ENCODE data around the gene SMARCE1.

SMARCE1 gene

DNA sequence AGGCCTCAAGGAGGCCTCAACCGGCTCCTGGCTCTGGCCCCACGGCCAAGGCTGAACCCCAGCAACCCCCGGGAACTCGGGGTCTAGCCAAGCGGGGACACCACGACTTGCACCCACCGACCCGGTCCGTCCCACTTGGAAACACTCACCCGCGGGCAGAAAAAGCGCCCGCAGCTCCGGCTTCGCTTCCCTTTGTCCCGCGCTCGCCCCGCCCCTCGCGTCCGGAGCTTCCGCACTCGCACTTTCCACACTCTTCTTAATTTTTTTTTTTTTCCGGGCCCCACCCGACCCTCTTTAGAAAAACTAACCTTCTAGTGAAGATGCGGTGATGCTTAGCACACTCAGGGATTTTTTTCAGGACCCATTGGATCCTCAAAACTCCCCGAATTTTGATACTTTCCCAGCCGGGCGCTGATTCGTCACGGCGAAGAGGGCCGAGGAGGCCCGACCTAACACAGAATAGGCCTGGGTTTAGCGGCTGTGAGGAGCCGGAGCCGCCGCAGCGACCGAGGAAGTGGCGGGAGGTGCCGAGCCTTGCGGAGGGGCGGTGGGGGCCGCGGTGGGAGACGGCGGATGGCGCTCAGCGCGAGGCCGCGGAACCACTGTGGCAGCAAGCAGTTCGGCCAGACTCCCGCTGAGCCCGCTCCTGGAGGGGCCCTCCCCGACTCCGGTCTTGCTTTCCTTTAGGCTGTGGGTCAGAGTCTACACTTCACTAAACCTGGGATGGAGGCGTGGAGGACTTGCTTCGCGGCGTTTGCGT is at the start of gene SMARCE1:
Gene SMARCE1 (minus strand): TSS at position 195 of the 760 bp plus-strand sequence. CDS start 2,016 bp downstream, outside the sequence.
- intact Hi-C loops (cut with DNase I): no loop called here
- DNase-seq: peak; percentile 25 to 85 (median 66)

DNA sequence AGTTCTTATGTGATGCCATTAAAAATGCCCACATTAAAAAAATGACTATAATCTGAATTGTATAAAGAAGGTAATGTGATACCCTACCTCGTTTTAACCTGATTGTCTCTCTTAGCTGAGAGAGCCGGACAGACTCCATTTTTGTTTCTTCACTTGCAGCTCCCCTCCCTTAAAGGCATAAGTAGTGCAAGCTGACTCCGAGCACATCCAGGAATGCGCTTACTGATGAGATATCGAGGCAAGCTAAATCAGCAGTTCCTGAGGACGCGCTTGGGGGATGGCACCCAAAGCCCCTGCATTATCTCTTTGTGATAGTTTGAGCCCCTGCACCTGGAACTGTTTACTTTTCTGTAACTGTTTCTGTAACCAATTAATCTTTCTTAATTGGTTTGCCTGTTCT is 49.7 kb upstream of the SMARCE1 start:
- DNase-seq: no peak
- intact Hi-C loops (cut with DNase I): no loop called here

DNA sequence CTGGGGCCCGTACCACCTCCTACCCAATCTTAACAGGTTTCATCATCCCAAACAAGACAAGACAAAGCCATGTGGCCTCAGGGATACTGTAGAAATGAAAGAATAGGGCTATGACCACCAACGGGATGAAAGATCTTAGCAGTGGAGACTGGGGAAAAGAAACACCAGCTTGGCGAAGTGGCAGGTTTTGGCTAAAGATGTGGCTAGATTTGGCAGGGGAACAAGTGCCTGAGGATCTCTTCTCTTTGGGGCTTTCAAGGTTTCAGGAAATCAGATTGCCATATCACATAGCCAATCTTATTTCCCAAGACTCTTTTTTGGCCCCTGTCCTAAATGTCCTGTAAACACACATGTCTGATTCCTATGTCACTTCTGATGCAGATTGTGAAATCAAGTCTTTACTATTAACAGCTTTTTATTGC is 49.0 kb upstream of the SMARCE1 start:
- DNase-seq: no peak
- intact Hi-C loops (cut with DNase I): no loop called here

DNA sequence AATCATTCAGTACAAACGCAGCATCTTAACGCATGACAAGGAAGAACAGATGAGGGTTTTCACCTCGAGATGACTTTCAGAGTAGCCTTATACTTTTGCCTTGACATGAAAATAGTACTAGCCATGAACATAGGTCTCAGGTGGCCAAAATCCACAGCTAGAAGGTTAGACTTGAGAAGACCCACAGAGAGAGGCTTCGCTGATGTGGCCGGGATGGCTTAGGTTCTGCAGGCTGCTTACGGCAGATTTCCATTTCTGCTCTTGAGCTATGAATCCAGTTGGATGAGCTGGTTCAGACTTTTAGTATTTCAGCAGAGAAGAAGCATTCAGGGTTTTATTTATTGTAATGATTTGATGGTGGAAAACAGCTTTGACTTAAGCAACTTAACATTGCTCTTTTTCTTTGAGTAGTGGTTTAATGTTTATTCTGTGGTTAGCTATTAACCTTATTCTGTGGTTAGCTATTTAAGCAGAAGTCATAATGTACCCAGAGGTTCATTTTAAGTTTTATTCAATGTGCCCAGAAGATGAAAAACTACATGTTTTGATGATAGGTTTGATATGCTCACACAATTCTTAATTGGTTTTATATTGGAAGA is 48.4 kb upstream of the SMARCE1 start:
- DNase-seq: no peak
- intact Hi-C loops (cut with DNase I): no loop called here

DNA sequence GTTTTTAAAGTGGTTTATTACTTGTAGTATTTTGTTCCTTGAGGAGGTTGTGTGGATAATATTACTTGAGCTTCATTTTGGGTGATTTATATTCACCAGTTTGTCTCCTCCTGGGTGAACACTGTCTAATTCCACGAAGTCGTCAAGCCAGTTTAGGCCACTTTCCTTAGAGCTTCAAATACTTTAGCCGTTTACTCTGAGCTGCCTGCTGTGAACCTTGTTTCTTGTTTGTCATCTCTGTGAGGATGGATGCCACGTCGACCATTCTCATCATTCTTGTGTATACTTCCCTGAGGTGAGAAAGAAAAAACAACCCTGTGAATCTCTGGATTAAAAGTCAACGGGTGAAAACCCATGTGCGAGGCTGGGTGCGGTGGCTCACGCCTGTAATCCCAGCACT is 47.0 kb upstream of the SMARCE1 start:
- intact Hi-C loops (cut with DNase I): no loop called here

DNA sequence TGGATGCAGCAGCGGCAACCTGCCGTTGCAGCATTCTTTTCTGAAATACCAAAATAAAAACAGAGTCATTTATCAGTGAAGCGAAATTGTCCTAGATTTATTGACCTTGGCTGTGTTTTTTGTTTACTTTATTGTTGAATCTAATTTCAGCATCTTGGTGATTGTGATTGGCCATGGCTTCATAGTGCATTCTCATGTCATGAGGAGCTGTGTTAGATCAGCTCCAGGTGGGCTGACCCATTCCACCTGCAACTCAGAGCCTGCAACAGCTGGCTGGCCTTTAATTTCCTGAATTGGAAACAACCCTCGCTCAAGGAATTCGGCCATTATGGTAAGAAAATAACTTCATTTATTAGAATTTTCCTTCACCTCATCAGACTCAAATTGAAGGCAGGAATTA is 39.5 kb upstream of the SMARCE1 start:
- no peak for DNase-seq
- intact Hi-C loops (cut with DNase I): no loop called here

More for the DNA sequence above, 47.0 kb upstream of the SMARCE1 start:
- no peak for DNase-seq

DNA sequence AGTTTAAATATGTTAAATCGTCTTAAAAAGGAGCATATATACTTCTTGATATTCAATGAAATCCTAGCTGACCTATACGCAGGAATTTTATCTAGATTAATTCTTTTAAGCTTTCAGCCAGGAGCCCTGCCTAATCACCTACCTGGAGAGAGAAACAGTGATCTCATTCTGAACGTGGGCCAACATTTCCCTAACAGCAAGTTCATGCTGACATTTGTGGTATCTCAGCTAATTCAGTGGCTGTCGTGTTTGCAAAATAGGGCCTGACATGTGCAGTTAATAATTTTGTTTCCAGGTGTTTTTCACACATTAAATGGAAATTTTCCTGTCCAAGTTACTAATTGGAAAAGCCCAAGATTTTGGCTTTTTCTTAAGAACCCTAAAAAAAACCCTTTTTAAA is 38.6 kb upstream of the SMARCE1 start:
- peak in 9 of 42 donors; percentile 6 to 68 (median 27) for DNase-seq
- intact Hi-C loops (cut with DNase I): no loop called here

DNA sequence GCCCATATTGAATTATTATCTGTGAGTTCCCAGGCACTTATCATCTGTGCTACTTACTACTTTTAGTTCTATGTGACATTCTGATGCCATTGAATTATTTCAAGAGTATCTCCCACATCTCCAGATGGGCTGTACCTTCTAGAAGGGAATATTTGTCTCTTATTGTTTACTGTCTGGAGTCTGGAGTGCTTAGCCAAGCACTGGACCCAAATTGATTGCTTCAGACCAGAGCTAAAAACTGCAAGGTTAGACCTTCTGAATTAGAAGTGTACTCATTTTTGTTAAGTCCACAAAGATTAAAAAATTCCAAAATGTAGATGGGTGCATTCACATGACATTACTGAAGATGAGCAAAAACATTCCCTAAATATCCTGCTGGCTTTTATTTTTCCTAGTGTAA is 33.4 kb upstream of the SMARCE1 start:
- DNase-seq: no peak
- intact Hi-C loops (cut with DNase I): no loop called here

DNA sequence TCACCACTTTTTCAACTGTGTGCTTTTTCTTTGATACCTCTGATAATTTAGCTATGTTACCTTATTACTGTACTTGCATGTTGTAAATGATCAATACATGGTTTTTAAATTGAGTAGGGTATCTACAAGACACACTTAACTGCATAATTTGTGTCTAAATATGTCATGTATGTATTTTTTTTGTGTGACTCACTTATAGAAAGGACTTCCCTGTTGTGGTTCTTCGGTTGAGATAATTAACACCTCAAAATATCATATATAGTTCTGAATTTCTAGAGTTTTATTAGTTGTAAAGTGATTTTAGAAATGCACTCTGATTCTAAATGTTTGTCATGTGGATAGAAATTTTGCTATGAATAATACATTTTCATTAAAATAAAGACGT is 31.9 kb upstream of the SMARCE1 start:
- intact Hi-C loops (cut with DNase I): no loop called here
- no peak for DNase-seq

DNA sequence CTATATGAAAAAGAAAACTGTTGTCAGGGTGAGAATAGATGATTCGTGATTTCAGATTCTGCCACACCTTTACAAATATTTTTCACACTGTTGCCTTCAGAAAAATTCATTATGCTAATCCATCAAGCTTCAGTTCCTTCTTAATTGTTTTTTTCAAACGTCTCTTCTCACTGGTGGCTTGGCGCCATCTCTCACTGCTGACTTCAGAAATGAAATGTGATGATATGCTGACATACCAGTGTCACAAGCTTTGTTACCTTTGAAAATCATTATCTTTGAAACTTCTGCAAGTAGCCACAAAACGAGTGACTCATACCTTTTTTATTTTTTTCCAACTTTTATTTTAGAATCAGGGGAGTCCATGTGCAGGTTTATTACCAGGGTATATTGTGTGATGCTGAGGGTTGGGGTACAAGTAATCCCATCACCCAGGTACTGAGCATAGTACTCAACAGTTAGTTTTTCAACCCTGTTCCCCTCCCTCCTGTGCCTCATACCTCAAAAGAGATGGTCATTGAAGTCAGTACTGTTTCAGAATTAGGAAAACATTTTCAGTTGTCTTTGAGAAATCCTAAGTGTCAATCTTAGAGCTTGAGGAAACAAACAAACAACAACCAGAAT is 31.4 kb upstream of the SMARCE1 start:
- no peak for DNase-seq
- intact Hi-C loops (cut with DNase I): no loop called here

DNA sequence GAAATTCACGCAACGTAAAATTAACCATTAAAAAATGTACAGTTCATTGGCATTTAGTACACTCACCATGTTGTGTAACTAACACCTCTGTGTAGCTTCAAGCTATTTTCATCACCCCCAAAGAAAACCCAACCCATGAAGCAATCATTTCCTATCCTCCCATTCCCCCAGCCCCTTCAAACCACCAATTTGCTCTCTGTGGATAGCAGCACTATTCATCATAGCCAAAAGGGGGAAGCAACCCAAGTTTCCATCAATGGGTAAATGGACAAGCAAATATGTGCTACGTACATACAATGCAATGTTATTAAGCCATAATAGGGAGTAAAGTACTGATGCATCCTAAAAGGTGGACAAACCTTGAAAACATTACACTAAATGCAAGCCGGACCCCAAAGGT is 28.3 kb upstream of the SMARCE1 start:
- no peak for DNase-seq
- intact Hi-C loops (cut with DNase I): no loop called here

DNA sequence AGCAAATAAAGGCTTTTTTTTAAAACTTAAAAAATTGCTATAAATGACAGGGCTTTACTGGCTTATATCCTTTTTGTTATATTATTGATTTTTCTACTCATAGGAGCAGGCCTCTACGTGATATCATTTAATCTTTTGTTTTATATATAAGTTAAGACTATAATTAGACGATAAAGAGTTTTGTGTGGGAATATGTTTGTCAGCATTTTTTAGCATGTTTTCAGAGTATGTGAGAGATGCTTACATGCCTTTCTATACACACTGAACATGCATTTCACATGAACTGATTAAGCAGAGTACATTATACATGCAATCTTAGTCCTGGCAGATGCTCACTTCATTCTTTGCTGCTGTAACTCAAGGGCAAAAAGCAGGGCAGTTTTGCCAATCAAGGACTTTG is 25.0 kb upstream of the SMARCE1 start:
- no peak for DNase-seq
- intact Hi-C loops (cut with DNase I): no loop called here

DNA sequence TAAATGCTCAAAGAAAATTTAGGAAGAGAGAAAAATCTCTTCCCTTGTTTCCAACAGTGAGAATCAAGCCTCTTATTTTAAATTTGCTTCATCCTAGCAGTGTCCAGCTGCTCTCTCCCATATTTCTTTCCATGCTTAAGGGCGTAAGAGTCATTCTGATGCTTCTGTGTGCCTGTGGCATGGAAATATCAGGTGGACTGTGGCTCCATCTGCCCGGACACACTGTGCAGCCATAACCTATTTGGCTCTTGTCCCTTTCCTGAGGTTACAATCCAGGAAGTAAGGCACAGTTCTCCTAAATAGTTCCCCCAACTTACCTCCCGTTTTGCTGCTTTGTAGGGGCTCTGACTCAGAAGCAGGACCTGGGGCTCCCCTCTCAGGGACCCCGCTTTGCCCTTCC is 23.7 kb upstream of the SMARCE1 start:
- intact Hi-C loops (cut with DNase I): no loop called here
- no peak for DNase-seq

DNA sequence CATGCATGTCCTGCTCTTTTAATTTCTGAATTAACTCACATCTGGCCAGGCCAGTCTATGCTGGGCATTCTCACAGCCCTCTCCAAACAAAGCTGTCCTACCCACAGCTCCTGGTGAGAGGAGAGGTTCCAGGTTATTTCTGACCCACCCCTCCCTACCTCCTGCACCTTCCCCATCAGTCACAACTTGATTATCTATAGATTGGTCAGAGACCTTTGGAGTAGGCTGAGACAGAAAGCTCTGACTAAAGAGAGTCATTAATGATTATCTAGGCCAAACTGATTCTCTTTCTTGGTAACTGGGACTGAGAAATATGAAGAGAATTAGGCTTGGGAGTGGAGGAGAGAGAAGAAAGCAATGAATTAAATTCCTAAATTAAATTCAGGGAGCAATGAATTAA is 18.7 kb upstream of the SMARCE1 start:
- intact Hi-C loops (cut with DNase I): no loop called here
- DNase-seq: no peak

DNA sequence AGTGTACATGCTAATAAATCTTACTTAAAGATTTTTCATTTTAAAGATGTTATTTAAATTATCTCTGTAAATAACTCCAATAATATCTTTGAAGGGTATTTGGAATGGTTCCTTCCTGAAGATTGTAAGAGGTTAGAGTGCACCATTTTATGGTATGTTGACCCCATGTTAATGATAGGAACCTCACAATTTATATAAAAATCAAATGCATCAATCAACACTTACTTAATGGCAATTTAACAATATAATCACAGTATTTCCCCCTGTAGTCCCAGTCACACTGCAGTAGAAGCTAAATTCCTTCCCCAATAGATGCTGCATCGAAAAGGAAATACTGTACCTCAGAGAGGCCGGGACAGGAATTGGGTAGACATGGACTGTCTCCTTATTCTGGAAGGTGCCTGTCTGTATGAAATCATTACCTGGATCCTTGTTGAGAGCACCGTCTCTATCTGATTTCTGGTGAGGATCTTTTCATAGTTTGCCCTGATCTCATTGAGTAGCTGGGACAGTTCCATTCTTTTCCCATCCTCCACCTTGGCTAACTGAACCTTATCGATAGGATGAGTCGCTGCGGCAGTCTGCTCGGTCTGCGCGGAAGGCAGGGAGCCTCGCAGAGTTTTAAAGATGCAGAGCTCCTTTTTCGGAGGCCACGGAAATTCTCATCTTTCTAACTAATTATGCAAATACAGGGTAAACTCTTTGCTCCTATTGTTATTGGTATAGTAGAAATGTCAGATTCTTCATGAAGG is 17.1 kb upstream of the SMARCE1 start, which contains the start of gene KRT222:
Gene KRT222 (minus strand): TSS at position 596 of the 752 bp plus-strand sequence. CDS start 78 bp downstream, at position 518.
- peak in 38 of 42 donors; percentile 14 to 78 (median 44) for DNase-seq
- intact Hi-C loops (cut with DNase I): no loop called here

DNA sequence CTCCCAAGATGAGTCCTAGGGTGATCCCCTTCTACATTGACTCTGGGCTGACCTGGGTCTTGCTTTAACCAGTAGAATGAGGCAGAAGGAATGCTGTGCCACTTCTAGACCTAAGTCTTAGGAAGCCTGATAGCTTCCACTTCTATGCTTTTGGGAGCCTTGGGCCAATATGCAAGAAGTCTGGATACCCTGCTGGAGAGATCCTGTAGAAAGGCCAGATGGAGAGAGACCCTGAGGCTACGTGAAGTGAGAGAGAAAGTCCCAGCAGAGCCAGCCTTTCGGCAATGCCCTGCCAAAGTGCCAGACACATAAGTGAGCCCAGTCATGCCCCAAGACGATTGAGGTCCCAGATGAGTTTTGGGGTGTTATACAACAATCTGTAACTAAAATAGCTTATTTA is 15.6 kb upstream of the SMARCE1 start:
- intact Hi-C loops (cut with DNase I): no loop called here
- DNase-seq: no peak

DNA sequence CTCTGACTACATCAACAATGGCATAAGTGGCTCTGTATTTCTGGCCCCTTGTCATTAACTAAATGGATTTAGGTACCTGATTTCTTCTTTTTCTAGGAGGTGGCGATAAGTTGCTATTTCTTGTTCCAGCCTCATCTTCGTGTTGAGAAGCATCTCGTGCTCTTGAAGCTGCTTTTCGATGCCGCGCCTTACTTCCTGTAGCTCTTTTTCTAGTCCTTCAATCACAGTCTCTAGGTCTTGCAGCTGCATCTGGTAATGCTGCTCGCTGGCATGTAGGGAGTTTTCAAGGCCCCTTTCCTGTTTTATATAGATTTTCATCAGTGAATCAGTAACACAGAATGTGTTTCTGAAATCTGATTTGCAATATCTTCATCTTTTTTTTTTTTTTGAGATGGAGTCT is 12.3 kb upstream of the SMARCE1 start:
- no peak for DNase-seq
- intact Hi-C loops (cut with DNase I): no loop called here

DNA sequence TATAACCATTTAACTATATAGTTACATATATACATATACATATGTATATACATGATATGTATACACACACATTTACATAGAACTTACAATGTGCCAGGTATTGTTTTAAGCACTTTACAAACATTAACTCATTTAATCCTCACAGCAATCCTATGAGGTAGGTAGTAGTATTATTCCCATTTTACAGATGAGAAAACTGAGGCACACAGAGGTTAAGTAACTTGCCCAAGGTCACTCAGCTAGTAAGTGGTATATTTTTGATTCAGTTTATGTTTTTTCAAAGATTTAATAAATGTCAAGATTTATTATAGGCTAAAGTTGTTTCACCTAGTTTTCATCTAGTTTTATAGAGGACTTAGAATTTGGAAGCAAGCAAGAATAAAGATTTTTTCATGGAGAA is 10.8 kb upstream of the SMARCE1 start:
- intact Hi-C loops (cut with DNase I): no loop called here
- DNase-seq: no peak

DNA sequence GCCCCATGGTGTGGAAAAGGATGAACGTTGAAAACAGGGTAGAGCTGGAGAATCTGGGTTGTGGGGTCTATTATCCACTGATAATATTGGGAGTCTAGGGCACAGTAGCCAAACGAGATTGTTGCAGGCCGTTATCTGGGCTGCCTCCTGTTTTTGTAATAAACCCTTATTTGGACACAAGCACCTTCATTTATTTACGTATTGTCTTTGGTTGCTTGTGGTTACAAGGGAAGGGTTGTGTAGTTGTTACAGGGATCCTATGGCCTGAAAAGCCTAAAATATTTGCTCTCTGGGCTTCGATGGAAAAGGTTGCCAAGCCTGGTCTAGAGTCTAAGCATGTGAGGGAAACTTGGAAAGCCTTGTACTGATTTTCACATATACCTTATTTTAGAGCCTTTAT is 4.3 kb upstream of the SMARCE1 start:
- no peak for DNase-seq
- intact Hi-C loops (cut with DNase I): no loop called here
